PC-3 (cell line): Measurements from ENCODE around the gene GALNT14. TPM values are rescaled to one million over a fixed set of nuclear protein-coding genes. Genes with fewer than 3 reads are reported as not detected.

Experiments used
- ATAC-seq: fragments of 200-7000 bp; cut with Tn5 transposase; 2 replicates; pipeline ENCODE4 v1.9.1; 2020; ENCODE audit warnings: mild to moderate bottlenecking, moderate library complexity
- BruUV-seq: library from RNA; stranded (reverse); fragments of 400-500 nt; replicated peaks from 2 replicates; lab custom pipeline; 2021; lab: Mats Ljungman, UMichigan
- CTCF ChIA-PET: fragments of 300-600 bp; sonication (Branson Sonifier 250); formaldehyde crosslinking; loops from one replicate; lab custom pipeline; 2022; ENCODE audit warnings: antibody characterized with exemption; lab: Charles Lee
- POLR2A ChIA-PET: fragments of 300-600 bp; sonication (Branson Sonifier 250); formaldehyde crosslinking; loops from one replicate; lab custom pipeline; 2022; ENCODE audit warnings: antibody characterized with exemption; ENCODE audit not compliant: unreplicated experiment; lab: Charles Lee
- DNase-seq: peaks from one replicate; pipeline ENCODE4 v3.0.0-alpha.2; 2015
- H2AFZ ChIP-seq: fragments of 300-600 bp; sonication (generic); 2 replicates; pipeline ENCODE4 v1.6.0; 2016; ENCODE audit warnings: antibody characterized with exemption, low read length
- H3F3A ChIP-seq: fragments of 300-600 bp; sonication (generic); one replicate; pipeline ENCODE4 v1.6.0; 2017; ENCODE audit warnings: antibody characterized with exemption, low read length, control low read depth, mild to moderate bottlenecking; ENCODE audit not compliant: unreplicated experiment
- H3K27ac ChIP-seq: fragments of 300-600 bp; sonication (generic); 2 replicates; pipeline ENCODE4 v1.5.1; 2016; ENCODE audit warnings: mild to moderate bottlenecking, low read length
- H3K27me3 ChIP-seq: fragments of 300-600 bp; sonication (generic); 2 replicates; pipeline ENCODE4 v1.6.1; 2016; ENCODE audit warnings: low read length, mixed read lengths
- H3K36me3 ChIP-seq: fragments of 300-600 bp; sonication (generic); 2 replicates; pipeline ENCODE4 v1.6.1; 2016; ENCODE audit warnings: low read depth, mixed run types, low read length, mixed read lengths
- H3K4me1 ChIP-seq: fragments of 300-600 bp; sonication (generic); 2 replicates; pipeline ENCODE4 v1.5.1; 2016; ENCODE audit warnings: low read length; ENCODE audit not compliant: insufficient read depth
- H3K4me2 ChIP-seq: fragments of 300-600 bp; sonication (generic); 2 replicates; pipeline ENCODE4 v1.6.0; 2016; ENCODE audit warnings: low read length
- H3K4me3 ChIP-seq: fragments of 300-600 bp; sonication (generic); 2 replicates; pipeline ENCODE4 v1.5.1; 2016; ENCODE audit warnings: mild to moderate bottlenecking, low read length, mixed read lengths
- H3K79me2 ChIP-seq: fragments of 300-600 bp; sonication (generic); 2 replicates; pipeline ENCODE4 v1.6.1; 2017; ENCODE audit warnings: low read length, mixed read lengths
- H3K9ac ChIP-seq: fragments of 300-600 bp; sonication (generic); 2 replicates; pipeline ENCODE4 v1.6.0; 2016; ENCODE audit warnings: mild to moderate bottlenecking, low read length
- H3K9me2 ChIP-seq: fragments of 300-600 bp; sonication (generic); replicated peaks from 2 replicates; pipeline ENCODE4 v1.6.1; 2016; ENCODE audit warnings: mixed run types, low read length, mixed read lengths
- H3K9me3 ChIP-seq: fragments of 300-600 bp; sonication (generic); 2 replicates; pipeline ENCODE4 v1.6.1; 2016; ENCODE audit warnings: low read length, mixed read lengths
- H4K20me1 ChIP-seq: fragments of 300-600 bp; sonication (generic); 2 replicates; pipeline ENCODE4 v1.6.1; 2016; ENCODE audit warnings: low read length, mixed read lengths
- EZH2 ChIP-seq: fragments of 300-600 bp; sonication (generic); IDR thresholded peaks from one replicate; pipeline ENCODE4 v1.6.1; 2017; ENCODE audit warnings: antibody characterized with exemption, mild to moderate bottlenecking, low read length; ENCODE audit not compliant: unreplicated experiment
- EZH2phosphoT487 ChIP-seq: fragments of 300-600 bp; sonication (generic); IDR thresholded peaks from 2 replicates; pipeline ENCODE4 v1.6.1; 2018; ENCODE audit warnings: mild to moderate bottlenecking, antibody characterized with exemption, low read length, borderline replicate concordance
- intact Hi-C: fragments of 100-400 bp; cut with micrococcal nuclease; formaldehyde crosslinking; loops from 2 replicates; pipeline ENCODE4 v1.9.0; 2023
- total RNA-seq: library from RNA; depleted of rRNA; stranded (reverse); fragments of >200 nt; gene quantifications from 2 replicates; pipeline ENCODE4 v1.2.3, GENCODE V29; 2014
- TF ChIP-seq, protein P1 (sequence below): fragments of 300-600 bp; sonication (generic); conservative IDR thresholded peaks from 2 replicates; pipeline ENCODE4 v1.5.1; 2017; ENCODE audit warnings: antibody characterized with exemption, low read depth, mild to moderate bottlenecking, low read length

Gene GALNT14
- total RNA-seq, 1 experiment from 2014 or later, result 10.2 TPM

DNA sequence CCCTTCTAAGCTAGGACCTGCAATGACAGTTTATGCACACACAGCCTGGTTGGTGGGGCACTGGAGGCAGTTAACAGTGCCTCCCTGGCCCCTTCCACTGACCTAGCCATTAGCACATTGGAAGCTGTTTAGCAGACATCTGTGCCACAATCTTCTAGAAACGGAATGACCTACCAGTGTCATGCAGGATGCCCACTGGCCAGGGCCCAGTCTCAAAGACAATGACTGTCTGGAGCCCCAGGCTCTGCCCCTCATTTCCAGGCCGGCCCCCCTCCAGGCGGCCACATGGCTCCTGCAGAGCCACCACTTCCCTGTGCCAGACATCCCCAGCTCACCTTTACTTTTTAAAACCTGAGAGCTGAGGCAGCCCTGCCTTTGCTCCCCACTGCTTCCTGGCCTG lies 207.5 kb downstream of the GALNT14 start:
- H3K79me2 ChIP-seq, result no peaks in the 10 kb centered on the region
- intact Hi-C loops, result no loop called here
- DNase-seq (no peak), ATAC-seq (no peak)
- ChIA-PET CTCF (no interaction called here), POLR2A (no interaction called here)
- no peaks in the 10 kb centered on the region for H3K9me2 ChIP-seq
- H3K4me2 ChIP-seq, result no peak overlapping the region
- TF ChIP-seq, protein P1, sequence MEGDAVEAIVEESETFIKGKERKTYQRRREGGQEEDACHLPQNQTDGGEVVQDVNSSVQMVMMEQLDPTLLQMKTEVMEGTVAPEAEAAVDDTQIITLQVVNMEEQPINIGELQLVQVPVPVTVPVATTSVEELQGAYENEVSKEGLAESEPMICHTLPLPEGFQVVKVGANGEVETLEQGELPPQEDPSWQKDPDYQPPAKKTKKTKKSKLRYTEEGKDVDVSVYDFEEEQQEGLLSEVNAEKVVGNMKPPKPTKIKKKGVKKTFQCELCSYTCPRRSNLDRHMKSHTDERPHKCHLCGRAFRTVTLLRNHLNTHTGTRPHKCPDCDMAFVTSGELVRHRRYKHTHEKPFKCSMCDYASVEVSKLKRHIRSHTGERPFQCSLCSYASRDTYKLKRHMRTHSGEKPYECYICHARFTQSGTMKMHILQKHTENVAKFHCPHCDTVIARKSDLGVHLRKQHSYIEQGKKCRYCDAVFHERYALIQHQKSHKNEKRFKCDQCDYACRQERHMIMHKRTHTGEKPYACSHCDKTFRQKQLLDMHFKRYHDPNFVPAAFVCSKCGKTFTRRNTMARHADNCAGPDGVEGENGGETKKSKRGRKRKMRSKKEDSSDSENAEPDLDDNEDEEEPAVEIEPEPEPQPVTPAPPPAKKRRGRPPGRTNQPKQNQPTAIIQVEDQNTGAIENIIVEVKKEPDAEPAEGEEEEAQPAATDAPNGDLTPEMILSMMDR, result no peak
- TF ChIP-seq EZH2phosphoT487 (no peak), EZH2 (no peak)
- H4K20me1 ChIP-seq, result no peaks in the 10 kb centered on the region
- H3K9ac ChIP-seq, result no peak overlapping the region
- peaks cover 3% of the 10 kb centered on the region; the same call in 1 of the 2 replicates for H3K27me3 ChIP-seq
- H3K9me3 ChIP-seq, result no peaks in the 10 kb centered on the region
- no peaks in the 10 kb centered on the region for H3K4me1 ChIP-seq
- H2AFZ ChIP-seq, result no peak overlapping the region
- no peaks in the 10 kb centered on the region for H3F3A ChIP-seq
- no peak overlapping the region for H3K4me3 ChIP-seq
- H3K27ac ChIP-seq, result no peak overlapping the region
- no TSS peak for BruUV-seq
- no peaks in the 10 kb centered on the region for H3K36me3 ChIP-seq

GRCh38 chr2:30927465-30928075 lies 210.7 kb downstream of the GALNT14 start:
- DNase-seq, result no peak
- H3K9me3 ChIP-seq, result no peaks in the 10 kb centered on the region
- no peaks in the 10 kb centered on the region for H3K4me1 ChIP-seq
- BruUV-seq, result no TSS peak
- no peak overlapping the region for H2AFZ ChIP-seq
- ChIA-PET CTCF (no interaction called here), POLR2A (interaction anchor here (0.6 kb wide), 1 partner anchor 327 kb away, joined by 3 read pairs; no protein-coding TSS in a partner anchor)
- H3K9me2 ChIP-seq, result no peaks in the 10 kb centered on the region
- no peaks in the 10 kb centered on the region for H3K79me2 ChIP-seq
- no peak for ATAC-seq
- no peak overlapping the region for H3K4me3 ChIP-seq
- peaks cover 19% of the 10 kb centered on the region; the same call in 1 of the 2 replicates for H3K27me3 ChIP-seq
- TF ChIP-seq EZH2 (no peak), EZH2phosphoT487 (no peak)
- TF ChIP-seq, protein P1, result no peak
- no peaks in the 10 kb centered on the region for H3F3A ChIP-seq
- no peaks in the 10 kb centered on the region for H4K20me1 ChIP-seq
- H3K27ac ChIP-seq, result no peak overlapping the region
- H3K36me3 ChIP-seq, result no peaks in the 10 kb centered on the region
- no peak overlapping the region for H3K9ac ChIP-seq
- H3K4me2 ChIP-seq, result no peak overlapping the region
- intact Hi-C loops, result no loop called here

DNA sequence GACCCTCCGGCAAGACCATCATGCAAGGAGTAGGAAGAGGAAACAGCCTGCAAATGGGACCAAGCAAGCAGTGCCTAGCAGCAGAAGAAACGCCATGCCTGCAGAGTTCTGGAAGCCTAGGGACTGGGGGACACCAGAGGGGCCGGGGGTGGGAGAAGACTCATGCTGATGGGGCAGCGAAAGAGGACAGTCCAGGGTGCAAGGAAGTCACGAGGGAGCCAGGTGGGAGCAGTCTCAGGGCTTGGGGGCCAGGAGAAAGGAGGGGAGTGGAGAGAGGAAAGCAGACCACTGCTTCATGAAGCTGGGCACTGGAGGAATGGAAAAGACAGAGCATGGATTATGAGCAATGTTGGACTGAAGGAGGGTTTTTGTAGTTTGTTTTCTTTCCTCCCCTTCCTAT lies 211.6 kb downstream of the GALNT14 start:
- H3K4me1 ChIP-seq, result no peaks in the 10 kb centered on the region
- POLR2A ChIA-PET, result no interaction called here
- H3K79me2 ChIP-seq, result no peaks in the 10 kb centered on the region
- DNase-seq, result no peak
- H3K27ac ChIP-seq, result no peak overlapping the region
- intact Hi-C loops, result no loop called here
- BruUV-seq, result no TSS peak
- no peaks in the 10 kb centered on the region for H3F3A ChIP-seq
- TF ChIP-seq, protein P1, result no peak
- TF ChIP-seq EZH2, result no peak
- no peak for TF ChIP-seq EZH2phosphoT487
- no peaks in the 10 kb centered on the region for H3K36me3 ChIP-seq
- no peaks in the 10 kb centered on the region for H3K9me3 ChIP-seq
- no peak overlapping the region for H3K4me3 ChIP-seq
- no peak for ATAC-seq
- no peaks in the 10 kb centered on the region for H4K20me1 ChIP-seq
- no peak overlapping the region for H3K9ac ChIP-seq
- no peak overlapping the region for H2AFZ ChIP-seq
- H3K27me3 ChIP-seq, result peaks cover 19% of the 10 kb centered on the region; the same call in 1 of the 2 replicates
- no peak overlapping the region for H3K4me2 ChIP-seq
- no peaks in the 10 kb centered on the region for H3K9me2 ChIP-seq
- CTCF ChIA-PET, result no interaction called here
